Measurements from ENCODE around the gene CBY2. TPM values are rescaled to one million over a fixed set of nuclear protein-coding genes. Genes with fewer than 3 reads are reported as not detected.

Gene CBY2
- total RNA-seq, 2 experiments from 2014 or later, result not detected

GRCh38 chr13:45688577-45688976, 13.5 kb upstream of the CBY2 start:
- peaks cover 17% of the 10 kb centered on the region for H3K27me3 Mint-ChIP-seq
- DNase-seq, result no peak

GRCh38 chr13:45690636-45691035, 11.5 kb upstream of the CBY2 start:
- no peak overlapping the region for H3K27ac Mint-ChIP-seq
- H3K36me3 Mint-ChIP-seq, result no peaks in the 10 kb centered on the region
- no peaks in the 10 kb centered on the region for H3K9me3 Mint-ChIP-seq (ENCODE audit: low read depth)
- peaks cover 9% of the 10 kb centered on the region for H3K4me1 Mint-ChIP-seq
- CTCF ChIA-PET, result no interaction called here
- H3K4me3 Mint-ChIP-seq, result no peak overlapping the region
- DNase-seq, result no peak
- H3K27me3 Mint-ChIP-seq, result peaks cover 17% of the 10 kb centered on the region
- ATAC-seq, result no peak

More at GRCh38 chr13:45688577-45688976, 13.5 kb upstream of the CBY2 start:
- Mint-ChIP-seq H3K4me1 (no peaks in the 10 kb centered on the region), H3K36me3 (no peaks in the 10 kb centered on the region), H3K9me3 (ENCODE audit: low read depth) (no peaks in the 10 kb centered on the region), H3K4me3 (no peak overlapping the region), H3K27ac (no peak overlapping the region)
- ATAC-seq, result no peak
- CTCF ChIA-PET, result no interaction called here

GRCh38 chr13:45691251-45691650, 10.9 kb upstream of the CBY2 start:
- ATAC-seq (no peak), DNase-seq (no peak)
- peaks cover 14% of the 10 kb centered on the region for H3K4me1 Mint-ChIP-seq
- H3K9me3 Mint-ChIP-seq (ENCODE audit: low read depth), result no peaks in the 10 kb centered on the region
- CTCF ChIA-PET, result no interaction called here
- H3K36me3 Mint-ChIP-seq, result no peaks in the 10 kb centered on the region
- H3K27ac Mint-ChIP-seq, result no peak overlapping the region
- H3K27me3 Mint-ChIP-seq, result peaks cover 17% of the 10 kb centered on the region
- H3K4me3 Mint-ChIP-seq, result no peak overlapping the region

- no peak overlapping the region for H3K4me3 Mint-ChIP-seq
- H3K27me3 Mint-ChIP-seq, result peaks cover 17% of the 10 kb centered on the region
- H3K4me1 Mint-ChIP-seq, result peaks cover 19% of the 10 kb centered on the region
- CTCF ChIA-PET, result no interaction called here
- peaks cover 1% of the 10 kb centered on the region for H3K36me3 Mint-ChIP-seq
- ATAC-seq, result no peak
- no peak overlapping the region for H3K27ac Mint-ChIP-seq
- DNase-seq, result no peak
- H3K9me3 Mint-ChIP-seq (ENCODE audit: low read depth), result no peaks in the 10 kb centered on the region
These were observed 10.5 kb upstream of the CBY2 start for GRCh38 chr13:45691667-45692066.

- peaks cover 23% of the 10 kb centered on the region for H3K4me1 Mint-ChIP-seq
These were observed 6.9 kb upstream of the CBY2 start for GRCh38 chr13:45695198-45695730.

GRCh38 chr13:45696610-45697226, 5.4 kb upstream of the CBY2 start:
- no peak for DNase-seq
- Mint-ChIP-seq H3K27me3 (no peaks in the 10 kb centered on the region), H3K9me3 (ENCODE audit: low read depth) (no peaks in the 10 kb centered on the region), H3K27ac (no peak overlapping the region), H3K4me1 (peaks cover 37% of the 10 kb centered on the region), H3K36me3 (peaks cover 4% of the 10 kb centered on the region), H3K4me3 (no peak overlapping the region)
- no peak for ATAC-seq
- CTCF ChIA-PET, result no interaction called here

More at GRCh38 chr13:45695198-45695730, 6.9 kb upstream of the CBY2 start:
- Mint-ChIP-seq H3K9me3 (ENCODE audit: low read depth) (no peaks in the 10 kb centered on the region), H3K27me3 (peaks cover 9% of the 10 kb centered on the region), H3K27ac (peak overlapping the region; percentile 16), H3K4me3 (no peak overlapping the region), H3K36me3 (peaks cover 4% of the 10 kb centered on the region)
- CTCF ChIA-PET, result no interaction called here
- ATAC-seq (peak; percentile 53), DNase-seq (peak; percentile 42)

- ATAC-seq (peak; percentile 58), DNase-seq (no peak)
- CTCF ChIA-PET, result no interaction called here
- Mint-ChIP-seq H3K27me3 (no peaks in the 10 kb centered on the region), H3K9me3 (ENCODE audit: low read depth) (no peaks in the 10 kb centered on the region), H3K36me3 (peaks cover 4% of the 10 kb centered on the region), H3K27ac (peak overlapping the region; percentile 22), H3K4me3 (no peak overlapping the region), H3K4me1 (peaks cover 25% of the 10 kb centered on the region)
These were observed 884 bp upstream of the CBY2 start for GRCh38 chr13:45700971-45701900.

GRCh38 chr13:45702869-45703391, 810 bp downstream of the CBY2 start:
- Mint-ChIP-seq H3K9me3 (ENCODE audit: low read depth) (no peaks in the 10 kb centered on the region), H3K36me3 (peaks cover 1% of the 10 kb centered on the region), H3K4me1 (peaks cover 17% of the 10 kb centered on the region), H3K4me3 (no peak overlapping the region), H3K27me3 (no peaks in the 10 kb centered on the region), H3K27ac (no peak overlapping the region)
- CTCF ChIA-PET, result no interaction called here
- DNase-seq (no peak), ATAC-seq (no peak)

- H3K27ac Mint-ChIP-seq, result no peak overlapping the region
- peaks cover 1% of the 10 kb centered on the region for H3K36me3 Mint-ChIP-seq
- H3K4me1 Mint-ChIP-seq, result peaks cover 17% of the 10 kb centered on the region
- DNase-seq (no peak), ATAC-seq (no peak)
- CTCF ChIA-PET, result no interaction called here
- no peaks in the 10 kb centered on the region for H3K27me3 Mint-ChIP-seq
- H3K4me3 Mint-ChIP-seq, result no peak overlapping the region
- no peaks in the 10 kb centered on the region for H3K9me3 Mint-ChIP-seq (ENCODE audit: low read depth)
These were observed 2.2 kb downstream of the CBY2 start for GRCh38 chr13:45704211-45704739.

GRCh38 chr13:45704854-45705695, 3.0 kb downstream of the CBY2 start:
- peaks cover 1% of the 10 kb centered on the region for H3K36me3 Mint-ChIP-seq
- H3K4me1 Mint-ChIP-seq, result peaks cover 17% of the 10 kb centered on the region
- no peaks in the 10 kb centered on the region for H3K9me3 Mint-ChIP-seq (ENCODE audit: low read depth)
- ATAC-seq (no peak), DNase-seq (no peak)
- CTCF ChIA-PET, result no interaction called here
- H3K27ac Mint-ChIP-seq, result no peak overlapping the region
- H3K27me3 Mint-ChIP-seq, result no peaks in the 10 kb centered on the region
- no peak overlapping the region for H3K4me3 Mint-ChIP-seq

GRCh38 chr13:45705918-45706317, 3.8 kb downstream of the CBY2 start:
- H3K4me3 Mint-ChIP-seq, result no peak overlapping the region
- H3K9me3 Mint-ChIP-seq (ENCODE audit: low read depth), result no peaks in the 10 kb centered on the region
- no peak for DNase-seq
- H3K36me3 Mint-ChIP-seq, result no peaks in the 10 kb centered on the region
- CTCF ChIA-PET, result interaction anchor here (2.2 kb wide), 1 partner anchor 11 kb away, joined by 5 read pairs; no protein-coding TSS in a partner anchor
- H3K27me3 Mint-ChIP-seq, result no peaks in the 10 kb centered on the region
- H3K27ac Mint-ChIP-seq, result no peak overlapping the region
- ATAC-seq, result no peak
- H3K4me1 Mint-ChIP-seq, result peaks cover 11% of the 10 kb centered on the region

- no peak for DNase-seq
- no peaks in the 10 kb centered on the region for H3K27me3 Mint-ChIP-seq
- no peak overlapping the region for H3K27ac Mint-ChIP-seq
- no peak overlapping the region for H3K4me3 Mint-ChIP-seq
- no peaks in the 10 kb centered on the region for H3K36me3 Mint-ChIP-seq
- H3K4me1 Mint-ChIP-seq, result no peaks in the 10 kb centered on the region
- CTCF ChIA-PET, result interaction anchor here (2.2 kb wide), 1 partner anchor 10 kb away, joined by 5 read pairs; no protein-coding TSS in a partner anchor
- no peak for ATAC-seq
- H3K9me3 Mint-ChIP-seq (ENCODE audit: low read depth), result no peaks in the 10 kb centered on the region
These were observed 5.5 kb downstream of the CBY2 start for GRCh38 chr13:45707516-45708100.

Measured in activated CD8-positive, alpha-beta memory T cell treated with anti-CD3 and anti-CD28 coated beads, Interleukin-2, amount 10 ng/mL, durations not matched to agents 7 days and 5 days (primary cell).